ENCODE results near the gene CDH2.

CDH2 gene

DNA sequence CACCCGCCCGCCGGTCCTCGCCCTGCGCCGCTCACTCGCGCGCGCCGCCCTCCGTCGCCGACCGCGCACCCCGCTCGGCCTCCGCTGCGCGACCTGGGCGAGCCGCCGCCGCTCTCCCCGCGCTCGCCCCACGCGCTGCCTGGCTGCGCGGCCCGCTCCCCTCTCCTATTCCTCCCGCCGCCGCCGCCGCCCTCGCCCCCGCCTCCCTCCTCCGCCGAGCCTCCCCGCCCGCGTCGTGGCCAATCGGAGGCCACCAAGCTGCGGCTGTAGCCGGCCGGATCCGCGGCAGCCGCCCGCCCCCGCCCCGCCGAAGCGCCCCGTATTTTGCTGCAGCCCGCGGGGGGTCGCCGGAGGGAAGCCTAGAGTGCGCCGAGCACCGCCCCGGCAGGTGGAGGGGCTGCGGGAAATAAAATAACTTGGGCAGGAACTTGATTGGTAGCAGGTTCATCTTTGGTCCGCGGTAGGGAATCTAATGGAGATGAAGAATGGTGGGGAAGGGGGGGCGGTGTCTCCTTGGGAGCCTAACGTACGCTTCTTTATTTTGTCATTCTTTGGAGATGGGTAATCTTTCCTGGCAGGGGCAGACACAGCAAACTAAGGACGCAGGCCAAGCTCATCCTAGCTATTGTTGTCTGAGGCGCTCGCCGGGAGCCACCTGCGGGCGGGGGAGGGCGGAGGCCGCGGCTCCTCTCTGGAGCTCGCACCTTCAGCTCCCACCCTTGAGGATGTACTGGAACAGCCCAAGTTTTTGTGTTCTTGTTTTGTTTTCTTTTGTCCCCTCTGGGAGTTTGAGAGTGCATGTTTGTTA is 1.1 kb upstream of the CDH2 start:
- Histone ChIP-seq H3K4me3 (ENCODE audit: insufficient read length, low read depth) (no peak overlapping the region), H3K36me3 (ENCODE audit: insufficient read depth, insufficient read length, low read length) (no peaks in the 10 kb centered on the region), H3K27me3 (ENCODE audit: insufficient read depth, insufficient read length) (peaks cover 6% of the 10 kb centered on the region), H3K4me1 (ENCODE audit: insufficient read depth, insufficient read length) (no peaks in the 10 kb centered on the region), H3K9ac (ENCODE audit: insufficient read length, low read depth) (peak overlapping the region; percentile 64), H3K9me3 (ENCODE audit: insufficient read depth, low read length) (no peaks in the 10 kb centered on the region)
- TF ChIP-seq ZNF274 (IDR thresholded peaks at IDR 0.05; ENCODE audit: low read depth, low read length), result no peak
- TF ChIP-seq YY1 (IDR thresholded peaks at IDR 0.05; ENCODE audit: insufficient read depth, insufficient read length), result no peak
- no peak for TF ChIP-seq SUZ12 (IDR thresholded peaks at IDR 0.05; ENCODE audit: extremely low read depth, insufficient read depth, insufficient read length)
- DNase-seq (ENCODE audit: low read depth, low spot score), result no peak

GRCh38 chr18:28176698-28176947 is 307 bp downstream of the CDH2 start:
- Histone ChIP-seq H3K9ac (ENCODE audit: insufficient read length, low read depth) (no peak overlapping the region), H3K4me1 (ENCODE audit: insufficient read depth, insufficient read length) (no peaks in the 10 kb centered on the region), H3K9me3 (ENCODE audit: insufficient read depth, low read length) (no peaks in the 10 kb centered on the region), H3K4me3 (ENCODE audit: insufficient read length, low read depth) (peak overlapping the region; percentile 37), H3K36me3 (ENCODE audit: insufficient read depth, insufficient read length, low read length) (no peaks in the 10 kb centered on the region), H3K27me3 (ENCODE audit: insufficient read depth, insufficient read length) (peaks cover 6% of the 10 kb centered on the region)
- TF ChIP-seq SUZ12 (IDR thresholded peaks at IDR 0.05; ENCODE audit: extremely low read depth, insufficient read depth, insufficient read length) (no peak), ZNF274 (IDR thresholded peaks at IDR 0.05; ENCODE audit: low read depth, low read length) (no peak), YY1 (IDR thresholded peaks at IDR 0.05; ENCODE audit: insufficient read depth, insufficient read length) (no peak)
- no peak for DNase-seq (ENCODE audit: low read depth, low spot score)

GRCh38 chr18:28175930-28176697 is 816 bp downstream of the CDH2 start:
- Histone ChIP-seq H3K4me3 (ENCODE audit: insufficient read length, low read depth) (peak overlapping the region; percentile 37), H3K9ac (ENCODE audit: insufficient read length, low read depth) (no peak overlapping the region)
- DNase-seq (ENCODE audit: low read depth, low spot score), result no peak

DNA sequence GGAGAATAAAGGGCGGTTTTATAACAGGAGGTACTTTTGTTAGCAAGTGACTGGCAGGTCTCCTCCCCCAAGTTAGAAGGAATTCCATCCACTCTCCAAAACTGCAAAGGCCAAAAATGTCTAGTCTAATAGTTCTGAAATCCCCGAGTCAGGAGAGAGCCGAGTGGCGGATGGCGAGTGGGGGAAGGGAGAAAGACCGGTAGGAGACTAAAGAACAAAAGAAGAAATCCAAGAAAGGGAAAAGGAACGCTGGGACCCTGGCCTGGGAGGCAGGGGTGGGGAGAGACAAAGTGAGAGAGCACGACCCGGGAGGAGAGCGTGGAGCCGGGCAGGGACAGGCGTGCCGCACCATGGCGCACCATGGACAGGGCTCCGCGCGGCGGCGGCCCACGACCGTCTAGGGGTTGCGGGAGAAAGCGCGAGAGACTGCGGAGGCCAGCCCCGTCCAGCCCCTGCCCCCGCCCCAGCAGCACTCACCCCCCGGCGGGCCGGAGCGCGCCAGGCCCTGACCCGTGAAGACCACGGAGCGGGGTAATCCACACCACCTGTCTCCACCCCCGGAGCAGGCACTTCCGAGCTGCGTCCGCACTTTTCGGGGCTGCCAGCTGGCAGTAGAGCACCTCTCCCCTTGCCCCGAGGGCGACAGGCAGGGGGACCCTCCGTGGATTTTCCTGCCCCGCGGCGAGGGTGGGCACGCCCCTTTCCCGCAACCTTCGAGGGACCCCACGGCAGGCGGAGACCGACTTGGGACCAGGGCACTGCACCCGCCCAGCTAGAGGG is 1.6 kb downstream of the CDH2 start:
- Histone ChIP-seq H3K4me1 (ENCODE audit: insufficient read depth, insufficient read length) (no peaks in the 10 kb centered on the region), H3K27me3 (ENCODE audit: insufficient read depth, insufficient read length) (peaks cover 6% of the 10 kb centered on the region), H3K4me3 (ENCODE audit: insufficient read length, low read depth) (peak overlapping the region; percentile 37), H3K9me3 (ENCODE audit: insufficient read depth, low read length) (no peaks in the 10 kb centered on the region), H3K36me3 (ENCODE audit: insufficient read depth, insufficient read length, low read length) (no peaks in the 10 kb centered on the region), H3K9ac (ENCODE audit: insufficient read length, low read depth) (no peak overlapping the region)
- no peak for DNase-seq (ENCODE audit: low read depth, low spot score)
- TF ChIP-seq YY1 (IDR thresholded peaks at IDR 0.05; ENCODE audit: insufficient read depth, insufficient read length) (no peak), ZNF274 (IDR thresholded peaks at IDR 0.05; ENCODE audit: low read depth, low read length) (no peak), SUZ12 (IDR thresholded peaks at IDR 0.05; ENCODE audit: extremely low read depth, insufficient read depth, insufficient read length) (no peak)

More at GRCh38 chr18:28175930-28176697, 816 bp downstream of the CDH2 start:
- no peaks in the 10 kb centered on the region for H3K36me3 ChIP-seq (ENCODE audit: insufficient read depth, insufficient read length, low read length)
- peaks cover 6% of the 10 kb centered on the region for H3K27me3 ChIP-seq (ENCODE audit: insufficient read depth, insufficient read length)
- TF ChIP-seq ZNF274 (IDR thresholded peaks at IDR 0.05; ENCODE audit: low read depth, low read length) (no peak), YY1 (IDR thresholded peaks at IDR 0.05; ENCODE audit: insufficient read depth, insufficient read length) (no peak), SUZ12 (IDR thresholded peaks at IDR 0.05; ENCODE audit: extremely low read depth, insufficient read depth, insufficient read length) (no peak)
- no peaks in the 10 kb centered on the region for H3K4me1 ChIP-seq (ENCODE audit: insufficient read depth, insufficient read length)
- H3K9me3 ChIP-seq (ENCODE audit: insufficient read depth, low read length), result no peaks in the 10 kb centered on the region

DNA sequence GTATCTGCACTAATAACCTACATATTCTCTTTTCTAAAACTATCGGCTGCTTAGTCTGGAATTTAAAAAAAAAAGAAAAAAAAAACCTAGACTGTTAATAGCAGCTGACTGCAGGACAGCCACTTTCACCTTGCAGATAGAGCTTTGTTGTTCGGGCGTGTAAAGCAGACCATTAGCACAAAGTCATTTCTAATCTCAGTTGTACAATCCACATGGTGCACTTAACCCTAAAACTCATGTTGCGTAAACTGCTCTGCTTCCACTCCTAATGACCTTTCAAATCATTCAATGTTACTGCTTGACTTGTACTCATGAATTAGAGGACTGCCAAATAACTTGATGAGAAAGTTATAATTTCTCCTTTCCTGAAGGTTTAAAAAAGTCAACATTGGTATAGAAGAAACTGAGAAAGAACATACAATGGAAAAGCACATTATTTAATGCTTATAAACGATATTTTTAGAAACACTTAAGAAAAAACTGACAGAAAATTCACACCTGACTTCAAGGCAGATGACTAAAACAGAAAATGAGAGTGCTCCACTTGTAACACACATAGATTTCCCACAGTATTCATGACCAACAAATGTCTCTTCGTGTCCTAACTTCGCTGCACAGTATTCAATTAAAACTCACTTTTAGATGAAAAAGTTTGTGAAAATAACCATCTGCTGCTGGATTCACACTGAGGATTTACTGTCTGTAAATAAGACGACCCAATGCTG is 2.6 kb downstream of the CDH2 start:
- H3K4me1 ChIP-seq (ENCODE audit: insufficient read depth, insufficient read length), result no peaks in the 10 kb centered on the region
- H3K36me3 ChIP-seq (ENCODE audit: insufficient read depth, insufficient read length, low read length), result no peaks in the 10 kb centered on the region
- TF ChIP-seq YY1 (IDR thresholded peaks at IDR 0.05; ENCODE audit: insufficient read depth, insufficient read length) (no peak), ZNF274 (IDR thresholded peaks at IDR 0.05; ENCODE audit: low read depth, low read length) (no peak)
- no peak overlapping the region for H3K4me3 ChIP-seq (ENCODE audit: insufficient read length, low read depth)
- DNase-seq (ENCODE audit: low read depth, low spot score), result no peak
- peaks cover 6% of the 10 kb centered on the region for H3K27me3 ChIP-seq (ENCODE audit: insufficient read depth, insufficient read length)
- H3K9me3 ChIP-seq (ENCODE audit: insufficient read depth, low read length), result no peaks in the 10 kb centered on the region
- H3K9ac ChIP-seq (ENCODE audit: insufficient read length, low read depth), result no peak overlapping the region

- Histone ChIP-seq H3K27me3 (ENCODE audit: insufficient read depth, insufficient read length) (peaks cover 6% of the 10 kb centered on the region), H3K9ac (ENCODE audit: insufficient read length, low read depth) (no peak overlapping the region), H3K4me1 (ENCODE audit: insufficient read depth, insufficient read length) (no peaks in the 10 kb centered on the region), H3K9me3 (ENCODE audit: insufficient read depth, low read length) (no peaks in the 10 kb centered on the region), H3K4me3 (ENCODE audit: insufficient read length, low read depth) (no peak overlapping the region), H3K36me3 (ENCODE audit: insufficient read depth, insufficient read length, low read length) (no peaks in the 10 kb centered on the region)
- TF ChIP-seq SUZ12 (IDR thresholded peaks at IDR 0.05; ENCODE audit: extremely low read depth, insufficient read depth, insufficient read length), result no peak
- TF ChIP-seq YY1 (IDR thresholded peaks at IDR 0.05; ENCODE audit: insufficient read depth, insufficient read length), result no peak
- TF ChIP-seq ZNF274 (IDR thresholded peaks at IDR 0.05; ENCODE audit: low read depth, low read length), result no peak
- DNase-seq (ENCODE audit: low read depth, low spot score), result no peak
Measured at GRCh38 chr18:28171837-28172236, 5.1 kb downstream of the CDH2 start.

Data from NT2/D1 (cell line).